GM23338 (cell line): ENCODE results near the gene SLC2A13. TPM values are rescaled to one million over a fixed set of nuclear protein-coding genes. Genes with fewer than 3 reads are reported as not detected.

Experiments
- ATAC-seq: fragments of 200-7000 bp; cut with Tn5 transposase; 3 replicates; pipeline ENCODE4 v1.9.1; 2020
- DNase-seq: peaks from one replicate; pipeline ENCODE4 v3.0.0-alpha.2; 2015; ENCODE audit warnings: low spot score
- H2AFZ ChIP-seq: fragments of 200-600 bp; sonication (generic); 2 replicates; pipeline ENCODE4 v1.8.0; 2016; ENCODE audit warnings: antibody characterized with exemption, mild to moderate bottlenecking, moderate library complexity
- H3F3A ChIP-seq: fragments of 200-600 bp; sonication (generic); replicated peaks from 2 replicates; pipeline ENCODE4 v1.8.0; 2017; ENCODE audit warnings: antibody characterized with exemption, mixed run types, low read depth
- H3K27ac ChIP-seq: fragments of 200-600 bp; sonication (generic); 2 replicates; pipeline ENCODE4 v1.6.1; 2016; ENCODE audit warnings: low read depth
- H3K27me3 ChIP-seq: fragments of 200-600 bp; sonication (generic); 2 replicates; pipeline ENCODE4 v1.8.0; 2016; ENCODE audit warnings: mild to moderate bottlenecking, mixed run types, moderate library complexity; ENCODE audit not compliant: insufficient read depth
- H3K36me3 ChIP-seq: fragments of 200-600 bp; sonication (generic); 2 replicates; pipeline ENCODE4 v1.8.0; 2016; ENCODE audit warnings: mild to moderate bottlenecking; ENCODE audit not compliant: insufficient read depth
- H3K4me1 ChIP-seq: fragments of 200-600 bp; sonication (generic); 2 replicates; pipeline ENCODE4 v1.8.0; 2016; ENCODE audit warnings: mild to moderate bottlenecking, moderate library complexity; ENCODE audit not compliant: insufficient read depth
- H3K4me2 ChIP-seq: fragments of 200-600 bp; sonication (generic); 2 replicates; pipeline ENCODE4 v1.7.1; 2017; ENCODE audit warnings: mixed run types
- H3K4me3 ChIP-seq: fragments of 200-600 bp; sonication (generic); 2 replicates; pipeline ENCODE4 v1.6.1; 2016; ENCODE audit warnings: mixed run types
- H3K79me2 ChIP-seq: fragments of 200-600 bp; sonication (generic); replicated peaks from 2 replicates; pipeline ENCODE4 v1.8.0; 2017; ENCODE audit warnings: mild to moderate bottlenecking; ENCODE audit not compliant: insufficient read depth
- H3K9me2 ChIP-seq: fragments of 200-600 bp; sonication (generic); 2 replicates; pipeline ENCODE4 v1.8.0; 2017; ENCODE audit not compliant: insufficient read depth
- H4K20me1 ChIP-seq: fragments of 200-600 bp; sonication (generic); replicated peaks from 2 replicates; pipeline ENCODE4 v1.8.0; 2017; ENCODE audit warnings: mild to moderate bottlenecking; ENCODE audit not compliant: insufficient read depth
- H3K27ac Mint-ChIP-seq: 2 replicates; pipeline ENCODE4 v1.8.0; 2020; ENCODE audit warnings: inconsistent platforms, mild to moderate bottlenecking, moderate library complexity, mixed read lengths
- H3K27me3 Mint-ChIP-seq: 3 replicates; pipeline ENCODE4 v1.8.0; 2022; ENCODE audit warnings: low read depth, mild to moderate bottlenecking, moderate library complexity, mixed read lengths, inconsistent platforms; ENCODE audit not compliant: insufficient read depth, poor library complexity
- H3K36me3 Mint-ChIP-seq: 3 replicates; pipeline ENCODE4 v1.8.0; 2021; ENCODE audit warnings: low read depth, mild to moderate bottlenecking, inconsistent platforms, moderate library complexity, mixed read lengths
- H3K4me1 Mint-ChIP-seq: 3 replicates; pipeline ENCODE4 v1.8.0; 2020; ENCODE audit warnings: mild to moderate bottlenecking, inconsistent platforms, mixed read lengths
- H3K4me3 Mint-ChIP-seq: 3 replicates; pipeline ENCODE4 v1.8.0; 2021; ENCODE audit warnings: moderate library complexity, mild to moderate bottlenecking, inconsistent platforms, mixed read lengths
- H3K9me3 Mint-ChIP-seq: 3 replicates; pipeline ENCODE4 v1.8.0; 2020; ENCODE audit warnings: moderate library complexity, mild to moderate bottlenecking, inconsistent platforms, mixed read lengths
- CREB1 ChIP-seq: fragments of 250-450 bp; sonication (Bioruptor Pico); IDR thresholded peaks from 2 replicates; pipeline ENCODE4 v1.5.0; 2020; ENCODE audit warnings: low read depth, mild to moderate bottlenecking, moderate library complexity
- CTCF ChIP-seq, 2 experiments: fragments of 200-600 bp in 1 of 2; sonication (generic) in 1 of 2; conservative IDR thresholded peaks; 2 replicates each; pipeline versions ENCODE4 v1.5.1 to v1.6.1; 2016 to 2017; ENCODE audit warnings: antibody characterized with exemption in 2 of 2, low read depth in 2 of 2, mild to moderate bottlenecking in 2 of 2, moderate library complexity in 1 of 2
- EZH2 ChIP-seq: fragments of 200-600 bp; sonication (generic); IDR thresholded peaks from one replicate; pipeline ENCODE4 v1.8.0; 2017; ENCODE audit warnings: antibody characterized with exemption, mild to moderate bottlenecking, low read depth; ENCODE audit not compliant: unreplicated experiment
- JUNB ChIP-seq: IDR thresholded peaks from one replicate; pipeline ENCODE4 v1.6.1; 2016; ENCODE audit warnings: antibody characterized with exemption; ENCODE audit not compliant: unreplicated experiment
- NANOG ChIP-seq: IDR thresholded peaks from 2 replicates; pipeline ENCODE4 v1.6.1; 2016; ENCODE audit warnings: antibody characterized with exemption, borderline replicate concordance
- STAT1 ChIP-seq: IDR thresholded peaks from one replicate; pipeline ENCODE4 v1.6.1; 2016; ENCODE audit warnings: antibody characterized with exemption; ENCODE audit not compliant: unreplicated experiment
- ZNF114 ChIP-seq: fragments of 250-450 bp; sonication (Bioruptor Pico); IDR thresholded peaks from 2 replicates; pipeline ENCODE4 v1.5.0; 2020; ENCODE audit warnings: mild to moderate bottlenecking, moderate library complexity
- ZNF331 ChIP-seq: fragments of 250-450 bp; sonication (Bioruptor Pico); IDR thresholded peaks from 2 replicates; pipeline ENCODE4 v1.5.0; 2020; ENCODE audit warnings: low read depth, mild to moderate bottlenecking, moderate library complexity
- ZNF462 ChIP-seq: fragments of 250-450 bp; sonication (Bioruptor Pico); IDR thresholded peaks from 2 replicates; pipeline ENCODE4 v1.5.0; 2020; ENCODE audit warnings: mild to moderate bottlenecking, moderate library complexity
- polyA plus RNA-seq: library from polyadenylated mRNA; unstranded; fragments of >200 nt; fragmentation: Nextera tagmentation; extraction: Ambion mirVana; gene quantifications from 2 replicates; pipeline ENCODE4 v1.2.1, GENCODE V29; 2016
- total RNA-seq: library from RNA; depleted of rRNA; stranded (reverse); fragments of >200 nt; shearing (Covaris generic); gene quantifications from 2 replicates; pipeline ENCODE4 v1.2.3, GENCODE V29; 2014
- TF ChIP-seq, protein P1 (sequence below): IDR thresholded peaks from one replicate; pipeline ENCODE4 v1.6.1; 2018; ENCODE audit warnings: antibody characterized with exemption; ENCODE audit not compliant: unreplicated experiment

The SLC2A13 gene
- total and polyA plus RNA-seq, 2 experiments from 2014 or later = 6.8 to 22.7 TPM

- DNase-seq = no peak
- Mint-ChIP-seq H3K4me1 (peaks cover 34% of the 10 kb centered on the region), H3K4me3 (peak overlapping the region; percentile 79), H3K9me3 (peaks cover 4% of the 10 kb centered on the region; the same call in 1 of the 3 replicates), H3K27ac (no peak overlapping the region), H3K36me3 (no peaks in the 10 kb centered on the region; the same call in 2 of the 3 replicates), H3K27me3 (peaks cover 17% of the 10 kb centered on the region)
- no peaks in the 10 kb centered on the region for H3K9me2 ChIP-seq
- peaks cover 27% of the 10 kb centered on the region for H3K4me1 ChIP-seq
- peaks cover 34% of the 10 kb centered on the region for H3K79me2 ChIP-seq
- H3K36me3 ChIP-seq = no peaks in the 10 kb centered on the region
- H3K27ac ChIP-seq = no peak overlapping the region
- no peaks in the 10 kb centered on the region for H3F3A ChIP-seq
- H3K27me3 ChIP-seq = peaks cover 12% of the 10 kb centered on the region
- TF ChIP-seq EZH2 = no peak
- TF ChIP-seq JUNB = no peak
- TF ChIP-seq ZNF114 = no peak
- no peak for TF ChIP-seq STAT1
- no peak for TF ChIP-seq ZNF462 (CRISPR knock-in tag)
- TF ChIP-seq NANOG = no peak
- peaks cover 15% of the 10 kb centered on the region; the same call in 1 of the 2 replicates for H4K20me1 ChIP-seq
- H3K4me2 ChIP-seq = peak overlapping the region; percentile 78
- peak; percentile 73; the same call in 2 of the 3 replicates for ATAC-seq
- peak overlapping the region; percentile 92; the same call in 1 of the 2 replicates for H2AFZ ChIP-seq
- peak overlapping the region; percentile 74 for H3K4me3 ChIP-seq
These were observed 287 bp upstream of the SLC2A13 start for GRCh38 chr12:40106202-40106533.

- Histone ChIP-seq H3K27me3 (peaks cover 12% of the 10 kb centered on the region), H3K79me2 (peaks cover 43% of the 10 kb centered on the region), H4K20me1 (peaks cover 18% of the 10 kb centered on the region; the same call in 1 of the 2 replicates), H3K9me2 (no peaks in the 10 kb centered on the region), H3K4me3 (peak overlapping the region; percentile 74), H3K4me2 (peak overlapping the region; percentile 78), H3K4me1 (peaks cover 27% of the 10 kb centered on the region), H3F3A (no peaks in the 10 kb centered on the region), H2AFZ (peak overlapping the region; percentile 83), H3K36me3 (no peaks in the 10 kb centered on the region), H3K27ac (no peak overlapping the region)
- H3K9me3 Mint-ChIP-seq = peaks cover 4% of the 10 kb centered on the region; the same call in 1 of the 3 replicates
- H3K36me3 Mint-ChIP-seq = no peaks in the 10 kb centered on the region; the same call in 2 of the 3 replicates
- H3K27me3 Mint-ChIP-seq = peaks cover 17% of the 10 kb centered on the region
- H3K4me1 Mint-ChIP-seq = peaks cover 34% of the 10 kb centered on the region
- ATAC-seq = peak; percentile 46
- no peak overlapping the region for H3K27ac Mint-ChIP-seq
- no peak for DNase-seq
- H3K4me3 Mint-ChIP-seq = peak overlapping the region; percentile 70
- TF ChIP-seq EZH2 (no peak), STAT1 (no peak), CTCF (conservative IDR thresholded peaks at IDR 0.05; ENCODE audit: low read depth in 2 of 2) (no peak), NANOG (no peak), CREB1 (no peak), JUNB (no peak), ZNF114 (no peak), ZNF331 (no peak)
- TF ChIP-seq, protein P1, sequence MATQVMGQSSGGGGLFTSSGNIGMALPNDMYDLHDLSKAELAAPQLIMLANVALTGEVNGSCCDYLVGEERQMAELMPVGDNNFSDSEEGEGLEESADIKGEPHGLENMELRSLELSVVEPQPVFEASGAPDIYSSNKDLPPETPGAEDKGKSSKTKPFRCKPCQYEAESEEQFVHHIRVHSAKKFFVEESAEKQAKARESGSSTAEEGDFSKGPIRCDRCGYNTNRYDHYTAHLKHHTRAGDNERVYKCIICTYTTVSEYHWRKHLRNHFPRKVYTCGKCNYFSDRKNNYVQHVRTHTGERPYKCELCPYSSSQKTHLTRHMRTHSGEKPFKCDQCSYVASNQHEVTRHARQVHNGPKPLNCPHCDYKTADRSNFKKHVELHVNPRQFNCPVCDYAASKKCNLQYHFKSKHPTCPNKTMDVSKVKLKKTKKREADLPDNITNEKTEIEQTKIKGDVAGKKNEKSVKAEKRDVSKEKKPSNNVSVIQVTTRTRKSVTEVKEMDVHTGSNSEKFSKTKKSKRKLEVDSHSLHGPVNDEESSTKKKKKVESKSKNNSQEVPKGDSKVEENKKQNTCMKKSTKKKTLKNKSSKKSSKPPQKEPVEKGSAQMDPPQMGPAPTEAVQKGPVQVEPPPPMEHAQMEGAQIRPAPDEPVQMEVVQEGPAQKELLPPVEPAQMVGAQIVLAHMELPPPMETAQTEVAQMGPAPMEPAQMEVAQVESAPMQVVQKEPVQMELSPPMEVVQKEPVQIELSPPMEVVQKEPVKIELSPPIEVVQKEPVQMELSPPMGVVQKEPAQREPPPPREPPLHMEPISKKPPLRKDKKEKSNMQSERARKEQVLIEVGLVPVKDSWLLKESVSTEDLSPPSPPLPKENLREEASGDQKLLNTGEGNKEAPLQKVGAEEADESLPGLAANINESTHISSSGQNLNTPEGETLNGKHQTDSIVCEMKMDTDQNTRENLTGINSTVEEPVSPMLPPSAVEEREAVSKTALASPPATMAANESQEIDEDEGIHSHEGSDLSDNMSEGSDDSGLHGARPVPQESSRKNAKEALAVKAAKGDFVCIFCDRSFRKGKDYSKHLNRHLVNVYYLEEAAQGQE = no peak
These were observed 691 bp downstream of the SLC2A13 start for GRCh38 chr12:40105265-40105514.
